Trophoblast cell (in vitro differentiated cells and primary cell): ENCODE measurements around the gene EGR2.

Experiments used
- DNase-seq, 2 donors: peaks; one replicate each; pipeline ENCODE4 v3.0.0-alpha.2; 2016
- H2AFZ ChIP-seq: 2 replicates; pipeline ENCODE4 v1.6.1; 2013; ENCODE audit warnings: low read length, moderate library complexity, mild to moderate bottlenecking; ENCODE audit not compliant: insufficient read depth, poor library complexity
- H2AK5ac ChIP-seq: 2 replicates; pipeline ENCODE4 v1.6.1; 2013; ENCODE audit warnings: mild to moderate bottlenecking, low read length
- H2BK120ac ChIP-seq: 2 replicates; pipeline ENCODE4 v1.6.1; 2013; ENCODE audit warnings: low read length, mild to moderate bottlenecking, moderate library complexity; ENCODE audit not compliant: insufficient read depth, poor library complexity
- H2BK12ac ChIP-seq: 2 replicates; pipeline ENCODE4 v1.6.1; 2013; ENCODE audit warnings: mild to moderate bottlenecking, low read length, moderate library complexity
- H2BK5ac ChIP-seq: 2 replicates; pipeline ENCODE4 v1.6.1; 2013; ENCODE audit warnings: low read length, low read depth, moderate library complexity, mild to moderate bottlenecking; ENCODE audit not compliant: poor library complexity
- H3K14ac ChIP-seq: 2 replicates; pipeline ENCODE4 v1.6.1; 2013; ENCODE audit warnings: mild to moderate bottlenecking, low read length
- H3K18ac ChIP-seq: 2 replicates; pipeline ENCODE4 v1.6.1; 2013; ENCODE audit warnings: mild to moderate bottlenecking, low read length
- H3K23ac ChIP-seq: 2 replicates; pipeline ENCODE4 v1.6.1; 2013; ENCODE audit warnings: low read length
- H3K27ac ChIP-seq: 2 replicates; pipeline ENCODE4 v1.5.1; 2013; ENCODE audit warnings: low read depth, mild to moderate bottlenecking, inconsistent platforms, low read length, moderate library complexity
- H3K27me3 ChIP-seq: 2 replicates; pipeline ENCODE4 v1.6.1; 2013; ENCODE audit warnings: inconsistent platforms, mild to moderate bottlenecking, low read length, moderate library complexity; ENCODE audit not compliant: insufficient read depth
- H3K36me3 ChIP-seq, 2 experiments: 1 replicate in 1 of 2; 2 replicates in 1 of 2; pipeline ENCODE4 v1.6.1; 2013; ENCODE audit warnings: low read length in 2 of 2, mild to moderate bottlenecking in 2 of 2, moderate library complexity in 1 of 2; ENCODE audit not compliant: insufficient read depth in 2 of 2, control insufficient read depth in 1 of 2
- H3K4ac ChIP-seq: 2 replicates; pipeline ENCODE4 v1.6.1; 2013; ENCODE audit warnings: low read depth, mild to moderate bottlenecking, low read length, moderate library complexity
- H3K4me1 ChIP-seq, 2 experiments: 1 replicate in 1 of 2; 2 replicates in 1 of 2; pipeline ENCODE4 v1.6.1; 2013; ENCODE audit warnings: low read length in 2 of 2, mild to moderate bottlenecking in 2 of 2, moderate library complexity in 1 of 2; ENCODE audit not compliant: insufficient read depth in 2 of 2, control insufficient read depth in 1 of 2
- H3K4me2 ChIP-seq: 2 replicates; pipeline ENCODE4 v1.6.1; 2013; ENCODE audit warnings: inconsistent platforms, mild to moderate bottlenecking, low read length, moderate library complexity
- H3K4me3 ChIP-seq: 2 replicates; pipeline ENCODE4 v1.5.1; 2013; ENCODE audit warnings: mild to moderate bottlenecking, low read depth, low read length, inconsistent platforms
- H3K79me1 ChIP-seq: one replicate; pipeline ENCODE4 v1.6.1; 2013; ENCODE audit warnings: low read length
- H3K79me2 ChIP-seq: 2 replicates; pipeline ENCODE4 v1.6.1; 2013; ENCODE audit warnings: low read length, mild to moderate bottlenecking; ENCODE audit not compliant: control insufficient read depth, insufficient read depth, poor library complexity
- H3K9ac ChIP-seq: 2 replicates; pipeline ENCODE4 v1.6.1; 2013; ENCODE audit warnings: mild to moderate bottlenecking, low read length
- H3K9me3 ChIP-seq: 2 replicates; pipeline ENCODE4 v1.6.1; 2013; ENCODE audit warnings: low read depth, mild to moderate bottlenecking, control low read depth, inconsistent platforms, low read length; ENCODE audit not compliant: insufficient read depth
- H4K12ac ChIP-seq: 2 replicates; pipeline ENCODE4 v1.6.1; 2013; ENCODE audit warnings: low read depth, mild to moderate bottlenecking, low read length, moderate library complexity
- H4K8ac ChIP-seq: 2 replicates; pipeline ENCODE4 v1.6.1; 2013; ENCODE audit warnings: low read depth, mild to moderate bottlenecking, low read length, moderate library complexity
- H4K91ac ChIP-seq: one replicate; pipeline ENCODE4 v1.6.1; 2013; ENCODE audit warnings: low read depth, mild to moderate bottlenecking, low read length, moderate library complexity
- WGBS: extraction: QIAGEN DNeasy Blood & Tissue Kit; methylation state at CpG from one replicate; pipeline ENCODE4 v1.1.7; 2013; ENCODE audit warnings: missing lambda C conversion rate; ENCODE audit not compliant: insufficient read length, insufficient coverage; ENCODE audit errors: extremely low coverage; 5-methylcytosine and 5-hydroxymethylcytosine counted together

The EGR2 gene

GRCh38 chr10:62843600-62843999 lies 27.4 kb upstream of the EGR2 start:
- Histone ChIP-seq H3K14ac (no peak overlapping the region), H3K27me3 (no peaks in the 10 kb centered on the region), H3K18ac (no peak overlapping the region), H3K27ac (no peak overlapping the region), H2AK5ac (no peak overlapping the region), H2BK5ac (no peak overlapping the region), H3K9me3 (no peaks in the 10 kb centered on the region), H4K8ac (no peak overlapping the region), H4K12ac (no peak overlapping the region), H2BK12ac (no peak overlapping the region), H3K4ac (no peak overlapping the region), H3K4me2 (no peak overlapping the region), H3K23ac (no peak overlapping the region), H3K79me1 (no peaks in the 10 kb centered on the region), H3K79me2 (no peaks in the 10 kb centered on the region), H3K4me3 (no peak overlapping the region), H2AFZ (no peak overlapping the region), H3K9ac (no peak overlapping the region), H4K91ac (no peak overlapping the region), H3K4me1 (no peaks in the 10 kb centered on the region), H2BK120ac (no peak overlapping the region), H3K36me3 (no peaks in the 10 kb centered on the region)
- no peak for DNase-seq
- WGBS = no CpG with 5 or more reads among the region's 3 CpGs

GRCh38 chr10:62842983-62843382 lies 26.8 kb upstream of the EGR2 start:
- Histone ChIP-seq H3K79me1 (no peaks in the 10 kb centered on the region), H3K36me3 (no peaks in the 10 kb centered on the region), H2AFZ (no peak overlapping the region), H4K91ac (no peak overlapping the region), H3K79me2 (no peaks in the 10 kb centered on the region), H3K4ac (no peak overlapping the region), H3K18ac (no peak overlapping the region), H3K4me2 (no peak overlapping the region), H3K14ac (no peak overlapping the region), H3K9me3 (no peaks in the 10 kb centered on the region), H3K4me3 (no peak overlapping the region), H3K9ac (no peak overlapping the region), H2BK5ac (no peak overlapping the region), H4K8ac (no peak overlapping the region), H3K27me3 (no peaks in the 10 kb centered on the region), H3K4me1 (no peaks in the 10 kb centered on the region), H4K12ac (no peak overlapping the region), H3K27ac (no peak overlapping the region), H2BK12ac (no peak overlapping the region), H2AK5ac (no peak overlapping the region), H2BK120ac (no peak overlapping the region), H3K23ac (no peak overlapping the region)
- no peak for DNase-seq
- no CpG with 5 or more reads among the region's 1 CpG for WGBS

- Histone ChIP-seq H3K36me3 (no peaks in the 10 kb centered on the region), H3K79me2 (no peaks in the 10 kb centered on the region), H2BK12ac (no peak overlapping the region), H3K9ac (no peak overlapping the region), H3K4me3 (no peak overlapping the region), H3K14ac (no peak overlapping the region), H3K79me1 (no peaks in the 10 kb centered on the region), H3K23ac (no peak overlapping the region), H2BK120ac (no peak overlapping the region), H3K27ac (no peak overlapping the region), H3K4ac (no peak overlapping the region), H3K9me3 (no peaks in the 10 kb centered on the region), H4K12ac (no peak overlapping the region), H4K8ac (no peak overlapping the region), H4K91ac (no peak overlapping the region), H2BK5ac (no peak overlapping the region), H2AK5ac (no peak overlapping the region), H3K27me3 (no peaks in the 10 kb centered on the region), H3K4me1 (no peaks in the 10 kb centered on the region), H3K4me2 (no peak overlapping the region), H2AFZ (no peak overlapping the region), H3K18ac (no peak overlapping the region)
- DNase-seq = no peak
- no CpG with 5 or more reads among the region's 2 CpGs for WGBS
Measured at GRCh38 chr10:62839590-62839989, 23.4 kb upstream of the EGR2 start.

GRCh38 chr10:62831346-62831745 lies 15.2 kb upstream of the EGR2 start:
- H3K79me2 ChIP-seq = no peaks in the 10 kb centered on the region
- DNase-seq = no peak
- no peak overlapping the region for H3K4me3 ChIP-seq
- H3K4ac ChIP-seq = no peak overlapping the region
- H3K27ac ChIP-seq = no peak overlapping the region
- H3K18ac ChIP-seq = no peak overlapping the region
- no peak overlapping the region for H3K9ac ChIP-seq
- H4K8ac ChIP-seq = no peak overlapping the region
- H2AK5ac ChIP-seq = no peak overlapping the region
- no peak overlapping the region for H2BK12ac ChIP-seq
- no peaks in the 10 kb centered on the region for H3K4me1 ChIP-seq
- H3K4me2 ChIP-seq = no peak overlapping the region
- H3K9me3 ChIP-seq = no peaks in the 10 kb centered on the region
- no peaks in the 10 kb centered on the region for H3K36me3 ChIP-seq
- H3K14ac ChIP-seq = no peak overlapping the region
- no peak overlapping the region for H4K12ac ChIP-seq
- H2AFZ ChIP-seq = no peak overlapping the region
- H3K79me1 ChIP-seq = no peaks in the 10 kb centered on the region
- no peak overlapping the region for H2BK5ac ChIP-seq
- WGBS = no CpG with 5 or more reads among the region's 2 CpGs
- no peak overlapping the region for H4K91ac ChIP-seq
- no peak overlapping the region for H2BK120ac ChIP-seq
- H3K23ac ChIP-seq = no peak overlapping the region
- H3K27me3 ChIP-seq = no peaks in the 10 kb centered on the region
